HepG2 (cell line): ENCODE results near the gene CACNA2D1.

Experiments
- CHD2 ChIP-seq: IDR thresholded peaks from 2 replicates; pipeline ENCODE4 v1.6.1; 2011; ENCODE audit warnings: low read depth, low read length, improper control_type of control experiment
- CTCF ChIP-seq: sonication (generic); formaldehyde crosslinking; IDR thresholded peaks from 2 replicates; pipeline ENCODE4 v1.5.0; 2020; ENCODE audit warnings: mild to moderate bottlenecking, missing genetic modification reagents, moderate library complexity
- FOXK2 ChIP-seq: fragments of 450-650 bp; IDR thresholded peaks from 2 replicates; pipeline ENCODE4 v1.6.1; 2016
- GMEB1 ChIP-seq: sonication (generic); formaldehyde crosslinking; IDR thresholded peaks from 2 replicates; pipeline ENCODE4 v1.5.1; 2020; ENCODE audit warnings: missing genetic modification reagents, mild to moderate bottlenecking, borderline replicate concordance
- GTF3A ChIP-seq: sonication (generic); formaldehyde crosslinking; conservative IDR thresholded peaks from 2 replicates; pipeline ENCODE4 v1.4.0; 2020; ENCODE audit warnings: mild to moderate bottlenecking, missing genetic modification reagents
- KDM1A ChIP-seq: IDR thresholded peaks from 2 replicates; pipeline ENCODE4 v1.6.1; 2016; ENCODE audit warnings: missing compliant biosample characterization
- MXD1 ChIP-seq: sonication (generic); formaldehyde crosslinking; IDR thresholded peaks from 2 replicates; pipeline ENCODE4 v1.4.0; 2020; ENCODE audit warnings: mild to moderate bottlenecking, missing genetic modification reagents
- POLR2AphosphoS2 ChIP-seq: IDR thresholded peaks from 2 replicates; pipeline ENCODE4 v1.6.1; 2011; ENCODE audit warnings: low read depth, low read length, improper control_type of control experiment
- SMARCC2 ChIP-seq: fragments of 450-650 bp; IDR thresholded peaks from 2 replicates; pipeline ENCODE4 v1.6.1; 2017; ENCODE audit warnings: antibody characterized with exemption, mild to moderate bottlenecking
- SP4 ChIP-seq: sonication (generic); formaldehyde crosslinking; IDR thresholded peaks from 2 replicates; pipeline ENCODE4 v1.8.1; 2023; ENCODE audit warnings: mild to moderate bottlenecking, missing genetic modification reagents
- ZNF20 ChIP-seq: sonication (generic); formaldehyde crosslinking; IDR thresholded peaks from 2 replicates; pipeline ENCODE4 v1.4.0; 2020; ENCODE audit warnings: mild to moderate bottlenecking, moderate library complexity, missing genetic modification reagents
- ZNF510 ChIP-seq: sonication (generic); formaldehyde crosslinking; IDR thresholded peaks from 2 replicates; pipeline ENCODE4 v1.4.0; 2020; ENCODE audit warnings: low read depth, mild to moderate bottlenecking, missing genetic modification reagents

GRCh38 chr7:82085116-82085515 lies 358.5 kb downstream of the CACNA2D1 start:
- TF ChIP-seq SMARCC2 (no peak), ZNF20 (no peak), CTCF (CRISPR knock-in tag) (no peak), GMEB1 (no peak), ZNF510 (CRISPR knock-in tag) (no peak), SP4 (no peak), POLR2AphosphoS2 (no peak), KDM1A (CRISPR knock-in tag) (no peak), FOXK2 (no peak), GTF3A (no peak), CHD2 (no peak), MXD1 (CRISPR knock-in tag) (no peak)
